ENCODE measurements around the gene TXNDC17.

- no peak for TF ChIP-seq POLR2A (IDR thresholded peaks at IDR 0.05)
- no peak for TF ChIP-seq CTCF (IDR thresholded peaks at IDR 0.05)
These were observed 50.7 kb downstream of the TXNDC17 start for GRCh38 chr17:6691546-6691945.

Measured in thyroid gland (tissue), 4 donors.